Measurements from ENCODE around the gene TNFSF13B. TPM values are rescaled to one million over a fixed set of nuclear protein-coding genes. Genes with fewer than 3 reads are reported as not detected.

TNFSF13B gene
- total and polyA plus RNA-seq, 2 donors (not counting 1 experiment from before 2014, with no cell fraction given), result 2.0 to 4.7 TPM

- CTCF ChIA-PET, result no interaction called here
These were observed 5.7 kb upstream of the TNFSF13B start for GRCh38 chr13:108263621-108264355.

More at GRCh38 chr13:108263621-108264355, 5.7 kb upstream of the TNFSF13B start:
- TF ChIP-seq CTCF (IDR thresholded peaks at IDR 0.05), result no peak
- Histone ChIP-seq H3K27ac (ENCODE audit: low read length in 2 of 2) (no peak overlapping the region), H3K4me1 (ENCODE audit: control insufficient read depth in 2 of 2, insufficient read depth in 2 of 2, low read length in 2 of 2) (peaks cover 22 to 24% of the 10 kb centered on the region in 2 donors), H2AFZ (ENCODE audit: insufficient read depth, low read depth, low read length, poor library complexity, severe bottlenecking) (no peak overlapping the region), H3K9ac (ENCODE audit: low read length) (no peak overlapping the region), H3K4me3 (ENCODE audit: control extremely low read depth in 1 of 5, extremely low read depth in 1 of 5, insufficient read depth in 1 of 5, low read depth in 2 of 5, low read length in 4 of 5) (no peak overlapping the region), H3K27me3 (replicated peaks in 1 of 4; ENCODE audit: control extremely low read depth in 1 of 4, control insufficient read depth in 3 of 4, insufficient read depth in 4 of 4, low read length in 3 of 4) (no peaks in the 10 kb centered on the region), H3K9me3 (ENCODE audit: control extremely low read depth in 1 of 3, control insufficient read depth in 2 of 3, insufficient read depth in 1 of 3, low read length in 2 of 3) (peaks cover 0 to 3% (median 0%) of the 10 kb centered on the region in 3 donors), H4K20me1 (ENCODE audit: control insufficient read depth, insufficient read depth, low read length, poor library complexity, severe bottlenecking) (no peaks in the 10 kb centered on the region), H3K79me2 (ENCODE audit: control insufficient read depth, insufficient read depth, low read length) (no peaks in the 10 kb centered on the region), H3K36me3 (replicated peaks in 1 of 2; ENCODE audit: control extremely low read depth in 1 of 2, control insufficient read depth in 1 of 2, extremely low read depth in 1 of 2, insufficient read depth in 2 of 2, low read length in 1 of 2) (peaks cover 0 to 2% of the 10 kb centered on the region in 2 experiments), H3K4me2 (replicated peaks; ENCODE audit: low read depth, low read length, poor library complexity, severe bottlenecking) (no peak overlapping the region)
- 67% methylated on average over 3 of the region's 9 CpGs for WGBS (ENCODE audit: insufficient coverage)
- H3K27me3 Mint-ChIP-seq, result no peaks in the 10 kb centered on the region
- intact Hi-C loops (cut with micrococcal nuclease), result no loop called here
- peaks cover 2% of the 10 kb centered on the region for H3K9me3 Mint-ChIP-seq (ENCODE audit: insufficient read depth)
- no peak overlapping the region for H3K27ac Mint-ChIP-seq
- ATAC-seq (ENCODE audit: low read depth), result no peak
- peaks cover 29% of the 10 kb centered on the region for H3K4me1 Mint-ChIP-seq
- H3K4me3 Mint-ChIP-seq, result no peak overlapping the region
- DNase-seq, result no peak
- POLR2A ChIA-PET, result no interaction called here
